Thoracic aorta endothelial cell (primary cell): ENCODE results near the gene ADGRD2. TPM values are rescaled to one million over a fixed set of nuclear protein-coding genes. Genes with fewer than 3 reads are reported as not detected.

Experiments
- total RNA-seq: library from RNA; depleted of rRNA; stranded (reverse); fragments of >200 nt; gene quantifications from 2 replicates; pipeline ENCODE4 v1.2.3, GENCODE V29; 2012

ADGRD2 gene
- total RNA-seq, result not detected in 2 replicates

GRCh38 chr9:124450241-124450924, at the start of gene ADGRD2:
TSS of gene ADGRD2 (plus strand) at chr9:124450451. CDS start at chr9:124451667, 1,216 bp downstream.

GRCh38 chr9:124415102-124415851, 35.0 kb upstream of the ADGRD2 start, which contains the start of gene PSMB7:
TSS of gene PSMB7 (minus strand) at chr9:124415442. CDS start at chr9:124415425, 17 bp downstream.

GRCh38 chr9:124506931-124507879, 57.0 kb downstream of the ADGRD2 start, which contains the start of gene NR5A1:
TSS of gene NR5A1 (minus strand) at chr9:124507399. CDS start at chr9:124503395, 4,004 bp downstream.

Other genes starting within 250 kb of the ADGRD2 start
- gene NEK6, start 192.5 kb upstream of the ADGRD2 start, total RNA-seq, result 36.3 and 50.5 TPM in 2 replicates
- gene PSMB7, start 35.0 kb upstream of the ADGRD2 start, total RNA-seq, result 180 and 200 TPM in 2 replicates
- not detected in 2 replicates for gene NR5A1, start 56.9 kb downstream of the ADGRD2 start, total RNA-seq